SK-N-SH (cell line): ENCODE results near the gene NFE2. TPM values are rescaled to one million over a fixed set of nuclear protein-coding genes. Genes with fewer than 3 reads are reported as not detected.

Experiments
- CTCF ChIA-PET: fragments of 300-600, 350-600 bp; formaldehyde crosslinking; extraction: SDS; loops from one replicate; lab custom pipeline; 2021; lab: Yijun Ruan, JAX
- POLR2A ChIA-PET: fragments of 350-600 bp; sonication (Branson Sonifier 250); formaldehyde crosslinking; extraction: SDS; loops from one replicate; lab custom pipeline; 2020; ENCODE audit warnings: antibody characterized with exemption, inconsistent platforms; lab: Yijun Ruan, JAX
- DNase-seq: peaks from one replicate; pipeline ENCODE4 v3.0.0; 2012
- H2AFZ ChIP-seq: fragments of 200-600 bp; sonication (generic); 2 replicates; pipeline ENCODE4 v1.8.1; 2016; ENCODE audit warnings: antibody characterized with exemption, mild to moderate bottlenecking, low read depth
- H3F3A ChIP-seq: fragments of 200-600 bp; sonication (generic); replicated peaks from 2 replicates; pipeline ENCODE3; 2016; ENCODE audit warnings: antibody characterized with exemption, mild to moderate bottlenecking; ENCODE audit not compliant: insufficient read depth
- H3K27ac ChIP-seq, 2 experiments: fragments of 200-500 bp in 1 of 2; fragments of 200-600 bp in 1 of 2; sonication (Bioruptor generic) in 1 of 2; sonication (generic), shearing (Covaris generic) in 1 of 2; 2 replicates each; pipeline versions ENCODE4 v1.5.1 to v1.6.1; 2014 to 2016; ENCODE audit warnings: low read depth in 2 of 2, inconsistent platforms in 1 of 2, low read length in 1 of 2, mild to moderate bottlenecking in 1 of 2, mixed read lengths in 1 of 2
- H3K27me3 ChIP-seq: fragments of 200-600 bp; sonication (generic), shearing (Covaris generic); 2 replicates; pipeline ENCODE4 v1.6.1; 2016; ENCODE audit warnings: mixed run types; ENCODE audit not compliant: insufficient read depth
- H3K36me3 ChIP-seq, 2 experiments: fragments of 200-500 bp in 1 of 2; fragments of 200-600 bp in 1 of 2; sonication (Bioruptor generic) in 1 of 2; sonication (generic) in 1 of 2; replicated peaks in 1 of 2; 2 replicates each; pipeline versions ENCODE3 to v1.5.1; 2014 to 2016; ENCODE audit warnings: low read length in 1 of 2, mild to moderate bottlenecking in 1 of 2; ENCODE audit not compliant: insufficient read depth in 2 of 2, control insufficient read depth in 1 of 2
- H3K4me1 ChIP-seq, 2 experiments: fragments of 200-500 bp in 1 of 2; fragments of 200-600 bp in 1 of 2; sonication (Bioruptor generic) in 1 of 2; sonication (generic), shearing (Covaris generic) in 1 of 2; 2 replicates each; pipeline versions ENCODE4 v1.5.1 to v1.6.1; 2014 to 2016; ENCODE audit warnings: low read depth in 1 of 2, low read length in 1 of 2, mixed run types in 1 of 2; ENCODE audit not compliant: insufficient read depth in 2 of 2, control insufficient read depth in 1 of 2
- H3K4me2 ChIP-seq: fragments of 200-600 bp; sonication (generic), shearing (Covaris generic); 2 replicates; pipeline ENCODE4 v1.6.1; 2017; ENCODE audit warnings: mixed run types
- H3K4me3 ChIP-seq, 2 experiments: fragments of 200-500 bp in 1 of 2; fragments of 200-600 bp in 1 of 2; sonication (Bioruptor generic) in 1 of 2; sonication (generic), shearing (Covaris generic) in 1 of 2; 2 replicates each; pipeline versions ENCODE4 v1.5.1 to v1.8.1; 2014 to 2016; ENCODE audit warnings: low read depth in 2 of 2, inconsistent platforms in 1 of 2, low read length in 1 of 2, mild to moderate bottlenecking in 1 of 2, mixed read lengths in 1 of 2, moderate library complexity in 1 of 2
- H3K79me2 ChIP-seq: fragments of 200-600 bp; sonication (generic); 2 replicates; pipeline ENCODE4 v1.8.1; 2017; ENCODE audit warnings: mild to moderate bottlenecking; ENCODE audit not compliant: insufficient read depth
- H3K9ac ChIP-seq: fragments of 200-600 bp; sonication (generic); 2 replicates; pipeline ENCODE4 v1.6.1; 2017; ENCODE audit warnings: mixed run types
- H3K9me2 ChIP-seq: fragments of 200-600 bp; sonication (generic); 2 replicates; pipeline ENCODE4 v1.6.1; 2017; ENCODE audit warnings: mixed run types
- H3K9me3 ChIP-seq: fragments of 200-600 bp; sonication (generic); 2 replicates; pipeline ENCODE4 v1.6.1; 2017; ENCODE audit warnings: mixed run types, mild to moderate bottlenecking, moderate library complexity
- H4K20me1 ChIP-seq: fragments of 200-600 bp; sonication (generic); 2 replicates; pipeline ENCODE4 v1.6.1; 2017; ENCODE audit warnings: mild to moderate bottlenecking, mixed run types; ENCODE audit not compliant: insufficient read depth
- CHD2 ChIP-seq: fragments of 150-350 bp; IDR thresholded peaks from 2 replicates; pipeline ENCODE4 v1.6.1; 2018; ENCODE audit warnings: low read length; ENCODE audit not compliant: partially characterized antibody
- EP300 ChIP-seq, 2 experiments: IDR thresholded peaks; 2 replicates each; pipeline versions ENCODE4 v1.4.0 to v1.6.1; 2012; ENCODE audit warnings: borderline replicate concordance in 1 of 2, low read depth in 1 of 2, low read length in 1 of 2
- EZH2phosphoT487 ChIP-seq: fragments of 200-600 bp; sonication (generic); IDR thresholded peaks from 2 replicates; pipeline ENCODE4 v1.6.1; 2017; ENCODE audit warnings: low read depth, mixed run types, mild to moderate bottlenecking, antibody characterized with exemption, moderate library complexity, borderline replicate concordance
- FOSL2 ChIP-seq: IDR thresholded peaks from 2 replicates; pipeline ENCODE4 v1.4.0; 2012; ENCODE audit warnings: low read depth, mild to moderate bottlenecking, moderate library complexity, borderline replicate concordance
- FOXM1 ChIP-seq: IDR thresholded peaks from 2 replicates; pipeline ENCODE4 v1.4.0; 2012; ENCODE audit warnings: low read depth, mild to moderate bottlenecking
- GABPA ChIP-seq: IDR thresholded peaks from 2 replicates; pipeline ENCODE4 v1.4.0; 2012; ENCODE audit warnings: low read depth, mild to moderate bottlenecking
- GATA2 ChIP-seq: sonication (generic); formaldehyde crosslinking; IDR thresholded peaks from 2 replicates; pipeline ENCODE4 v1.5.0; 2020; ENCODE audit warnings: mild to moderate bottlenecking, missing genetic modification reagents
- JUND ChIP-seq: IDR thresholded peaks from 2 replicates; pipeline ENCODE4 v1.4.0; 2012
- MEF2A ChIP-seq: IDR thresholded peaks from 2 replicates; pipeline ENCODE4 v1.4.0; 2012; ENCODE audit warnings: low read depth, borderline replicate concordance
- MXI1 ChIP-seq: IDR thresholded peaks from 2 replicates; pipeline ENCODE4 v1.6.1; 2012; ENCODE audit warnings: mild to moderate bottlenecking, low read depth, low read length, improper control_type of control experiment
- NFIC ChIP-seq: IDR thresholded peaks from 2 replicates; pipeline ENCODE4 v1.4.0; 2012; ENCODE audit warnings: borderline replicate concordance
- NRF1 ChIP-seq: IDR thresholded peaks from 2 replicates; pipeline ENCODE4 v1.6.1; 2012; ENCODE audit warnings: low read depth, mild to moderate bottlenecking, low read length
- POLR2AphosphoS5 ChIP-seq: IDR thresholded peaks from 2 replicates; pipeline ENCODE4 v1.6.1; 2012; ENCODE audit warnings: low read depth, low read length
- RAD21 ChIP-seq: IDR thresholded peaks from 2 replicates; pipeline ENCODE4 v1.6.1; 2012; ENCODE audit warnings: mild to moderate bottlenecking, low read length
- RCOR1 ChIP-seq: fragments of 150-350 bp; IDR thresholded peaks from 2 replicates; pipeline ENCODE4 v1.6.1; 2017; ENCODE audit warnings: antibody characterized with exemption, low read length
- SIN3A ChIP-seq: IDR thresholded peaks from 2 replicates; pipeline ENCODE4 v1.6.1; 2012; ENCODE audit warnings: low read depth, mild to moderate bottlenecking, low read length, moderate library complexity, borderline replicate concordance
- SMC3 ChIP-seq: IDR thresholded peaks from 2 replicates; pipeline ENCODE4 v1.6.1; 2012; ENCODE audit warnings: low read depth, low read length, improper control_type of control experiment
- TAF1 ChIP-seq: IDR thresholded peaks from 2 replicates; pipeline ENCODE4 v1.6.1; 2012; ENCODE audit warnings: low read depth, mild to moderate bottlenecking, low read length, moderate library complexity, borderline replicate concordance
- TCF12 ChIP-seq: IDR thresholded peaks from 2 replicates; pipeline ENCODE4 v1.4.0; 2012
- TEAD4 ChIP-seq: IDR thresholded peaks from 2 replicates; pipeline ENCODE4 v1.4.0; 2012; ENCODE audit warnings: mild to moderate bottlenecking, borderline replicate concordance; ENCODE audit not compliant: insufficient read depth
- YY1 ChIP-seq: IDR thresholded peaks from 2 replicates; pipeline ENCODE4 v1.4.0; 2012; ENCODE audit warnings: low read depth, mild to moderate bottlenecking
- WGBS: methylation state at CpG from one replicate; pipeline ENCODE4 v1.1.6; 2017; ENCODE audit warnings: low lambda C conversion rate; 5-methylcytosine and 5-hydroxymethylcytosine counted together
- polyA plus RNA-seq, 3 experiments: library from polyadenylated mRNA; depleted of rRNA; stranded (reverse); fragments of >200 nt; gene quantifications; 2 replicates each; pipeline ENCODE4 v1.2.3, GENCODE V29; 2012
- TF ChIP-seq, protein P1 (sequence below): fragments of 150-350 bp; IDR thresholded peaks from 2 replicates; pipeline ENCODE4 v1.6.1; 2017; ENCODE audit warnings: antibody characterized with exemption, low read length, low read depth, borderline replicate concordance
- TF ChIP-seq, protein P2 (sequence below): IDR thresholded peaks from 2 replicates; pipeline ENCODE4; 2012
- TF ChIP-seq, protein P3 (sequence below): IDR thresholded peaks from 2 replicates; pipeline ENCODE4 v1.4.0; 2012; ENCODE audit warnings: low read depth, borderline replicate concordance
- TF ChIP-seq, protein P4 (sequence below): IDR thresholded peaks from 2 replicates; pipeline ENCODE4 v1.4.0; 2012; ENCODE audit warnings: low read depth, borderline replicate concordance
- TF ChIP-seq, protein P5 (sequence below): IDR thresholded peaks from 2 replicates; pipeline ENCODE4 v1.4.0; 2012; ENCODE audit warnings: low read depth
- TF ChIP-seq, protein P6 (sequence below): fragments of 200-600 bp; sonication (generic); IDR thresholded peaks from 2 replicates; pipeline ENCODE4 v1.6.1; 2017; ENCODE audit warnings: antibody characterized with exemption, mild to moderate bottlenecking, moderate library complexity

The NFE2 gene
- polyA plus RNA-seq, 1 of the 3 experiments (the other 2 are of a cell fraction), result 0.25 TPM

DNA sequence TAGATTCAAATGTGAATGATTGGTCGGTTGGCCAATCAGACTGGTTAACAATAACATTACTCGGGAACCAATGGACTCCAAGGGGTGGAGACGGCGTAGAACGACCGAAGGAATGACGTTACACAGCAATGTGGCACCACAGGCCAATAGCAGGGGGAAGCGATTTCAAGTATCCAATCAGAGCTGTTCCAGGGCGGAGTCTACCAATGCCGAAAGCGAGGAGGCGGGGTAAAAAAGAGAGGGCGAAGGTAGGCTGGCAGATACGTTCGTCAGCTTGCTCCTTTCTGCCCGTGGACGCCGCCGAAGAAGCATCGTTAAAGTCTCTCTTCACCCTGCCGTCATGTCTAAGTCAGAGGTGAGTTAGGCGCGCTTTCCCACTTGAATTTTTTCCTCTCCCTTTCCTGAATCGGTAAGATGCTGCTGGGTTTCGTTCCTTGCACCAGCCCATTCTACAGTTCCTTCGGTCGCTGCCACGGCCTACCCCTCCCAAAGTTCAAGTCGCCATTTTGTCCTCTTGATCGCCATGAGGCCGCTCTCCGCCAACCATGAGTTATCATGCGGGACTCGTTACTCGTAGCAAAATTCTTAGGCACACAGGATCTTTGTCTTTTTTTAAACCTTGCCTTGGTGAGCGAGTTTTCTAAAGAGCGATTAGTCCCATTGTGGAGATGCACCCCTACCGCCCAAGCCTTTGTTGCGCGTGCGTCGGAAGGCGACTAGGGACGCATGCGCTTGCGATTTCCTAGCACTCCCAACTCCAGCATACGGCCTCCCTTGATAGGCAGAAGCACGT lies 20.2 kb downstream of the NFE2 start, which contains the start of gene HNRNPA1:
Gene HNRNPA1 (plus strand): TSS at position 259 of the 793 bp plus-strand sequence. CDS start 82 bp downstream, at position 341.
- DNase-seq, result peak; percentile 82
- peak within 1 kb of the TSS; percentile 98 for H3K4me2 ChIP-seq
- H3K36me3 ChIP-seq, result peaks cover 41% of the 10 kb centered on the region in 2 experiments
- H3K4me3 ChIP-seq, result peak within 1 kb of the TSS; percentile 80 to 88
- peak within 1 kb of the TSS; percentile 52; the same call in 1 of the 2 replicates for H2AFZ ChIP-seq
- 1% methylated on average over 42 of the region's 48 CpGs for WGBS
- peaks cover 19 to 27% of the 10 kb centered on the region in 2 experiments; a peak in 3 of 4 replicates for H3K4me1 ChIP-seq
- H3K79me2 ChIP-seq, result peaks cover 86% of the 10 kb centered on the region
- no peaks in the 10 kb centered on the region for H3K9me3 ChIP-seq
- H3K9me2 ChIP-seq, result no peaks in the 10 kb centered on the region
- peaks cover 56% of the 10 kb centered on the region for H3F3A ChIP-seq
- H3K27me3 ChIP-seq, result no peaks in the 10 kb centered on the region
- peaks cover 46% of the 10 kb centered on the region for H4K20me1 ChIP-seq
- CTCF ChIA-PET, result interaction anchor here (0.8 to 2.9 kb wide), 13 partner anchors 16 to 242 kb away, joined by 3 to 13 read pairs (median 5); no protein-coding TSS in a partner anchor
- POLR2A ChIA-PET, result interaction anchor here (0.7 to 3.5 kb wide), 25 partner anchors 9 to 263 kb away, joined by 3 to 36 read pairs (median 4); partner anchors contain the start of genes COPZ1, HOXC4 and HOXC5
- peak within 1 kb of the TSS; percentile 98 for H3K9ac ChIP-seq
- peak within 1 kb of the TSS; percentile 93 to 99 for H3K27ac ChIP-seq
- TF ChIP-seq RAD21, result no peak
- TF ChIP-seq GABPA, result no peak
- no peak for TF ChIP-seq SMC3
- TF ChIP-seq, protein P1, sequence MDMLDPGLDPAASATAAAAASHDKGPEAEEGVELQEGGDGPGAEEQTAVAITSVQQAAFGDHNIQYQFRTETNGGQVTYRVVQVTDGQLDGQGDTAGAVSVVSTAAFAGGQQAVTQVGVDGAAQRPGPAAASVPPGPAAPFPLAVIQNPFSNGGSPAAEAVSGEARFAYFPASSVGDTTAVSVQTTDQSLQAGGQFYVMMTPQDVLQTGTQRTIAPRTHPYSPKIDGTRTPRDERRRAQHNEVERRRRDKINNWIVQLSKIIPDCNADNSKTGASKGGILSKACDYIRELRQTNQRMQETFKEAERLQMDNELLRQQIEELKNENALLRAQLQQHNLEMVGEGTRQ, result no peak
- no peak for TF ChIP-seq FOSL2
- TF ChIP-seq POLR2AphosphoS5, result peak; percentile 99
- TF ChIP-seq GATA2 (CRISPR knock-in tag), result no peak
- TF ChIP-seq, protein P2, sequence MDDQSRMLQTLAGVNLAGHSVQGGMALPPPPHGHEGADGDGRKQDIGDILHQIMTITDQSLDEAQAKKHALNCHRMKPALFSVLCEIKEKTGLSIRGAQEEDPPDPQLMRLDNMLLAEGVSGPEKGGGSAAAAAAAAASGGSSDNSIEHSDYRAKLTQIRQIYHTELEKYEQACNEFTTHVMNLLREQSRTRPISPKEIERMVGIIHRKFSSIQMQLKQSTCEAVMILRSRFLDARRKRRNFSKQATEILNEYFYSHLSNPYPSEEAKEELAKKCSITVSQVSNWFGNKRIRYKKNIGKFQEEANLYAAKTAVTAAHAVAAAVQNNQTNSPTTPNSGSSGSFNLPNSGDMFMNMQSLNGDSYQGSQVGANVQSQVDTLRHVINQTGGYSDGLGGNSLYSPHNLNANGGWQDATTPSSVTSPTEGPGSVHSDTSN, result peak; percentile 98
- peak; percentile 87 for TF ChIP-seq CHD2
- no peak for TF ChIP-seq TEAD4
- TF ChIP-seq EP300 (IDR thresholded peaks at IDR 0.05; ENCODE audit: borderline replicate concordance in 1 of 2, low read depth in 1 of 2, low read length in 1 of 2), result peak in 1 of 2 experiments; percentile 7; a peak in 2 of 4 replicates
- no peak for TF ChIP-seq RCOR1
- TF ChIP-seq FOXM1, result no peak
- TF ChIP-seq, protein P3, sequence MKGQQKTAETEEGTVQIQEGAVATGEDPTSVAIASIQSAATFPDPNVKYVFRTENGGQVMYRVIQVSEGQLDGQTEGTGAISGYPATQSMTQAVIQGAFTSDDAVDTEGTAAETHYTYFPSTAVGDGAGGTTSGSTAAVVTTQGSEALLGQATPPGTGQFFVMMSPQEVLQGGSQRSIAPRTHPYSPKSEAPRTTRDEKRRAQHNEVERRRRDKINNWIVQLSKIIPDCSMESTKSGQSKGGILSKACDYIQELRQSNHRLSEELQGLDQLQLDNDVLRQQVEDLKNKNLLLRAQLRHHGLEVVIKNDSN, result no peak
- TF ChIP-seq MXI1, result peak; percentile 94
- TF ChIP-seq MEF2A, result no peak
- peak; percentile 89 for TF ChIP-seq NRF1
- TF ChIP-seq, protein P4, sequence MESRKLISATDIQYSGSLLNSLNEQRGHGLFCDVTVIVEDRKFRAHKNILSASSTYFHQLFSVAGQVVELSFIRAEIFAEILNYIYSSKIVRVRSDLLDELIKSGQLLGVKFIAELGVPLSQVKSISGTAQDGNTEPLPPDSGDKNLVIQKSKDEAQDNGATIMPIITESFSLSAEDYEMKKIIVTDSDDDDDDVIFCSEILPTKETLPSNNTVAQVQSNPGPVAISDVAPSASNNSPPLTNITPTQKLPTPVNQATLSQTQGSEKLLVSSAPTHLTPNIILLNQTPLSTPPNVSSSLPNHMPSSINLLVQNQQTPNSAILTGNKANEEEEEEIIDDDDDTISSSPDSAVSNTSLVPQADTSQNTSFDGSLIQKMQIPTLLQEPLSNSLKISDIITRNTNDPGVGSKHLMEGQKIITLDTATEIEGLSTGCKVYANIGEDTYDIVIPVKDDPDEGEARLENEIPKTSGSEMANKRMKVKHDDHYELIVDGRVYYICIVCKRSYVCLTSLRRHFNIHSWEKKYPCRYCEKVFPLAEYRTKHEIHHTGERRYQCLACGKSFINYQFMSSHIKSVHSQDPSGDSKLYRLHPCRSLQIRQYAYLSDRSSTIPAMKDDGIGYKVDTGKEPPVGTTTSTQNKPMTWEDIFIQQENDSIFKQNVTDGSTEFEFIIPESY, result no peak
- TF ChIP-seq, protein P5, sequence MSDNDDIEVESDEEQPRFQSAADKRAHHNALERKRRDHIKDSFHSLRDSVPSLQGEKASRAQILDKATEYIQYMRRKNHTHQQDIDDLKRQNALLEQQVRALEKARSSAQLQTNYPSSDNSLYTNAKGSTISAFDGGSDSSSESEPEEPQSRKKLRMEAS, result peak; percentile 89
- no peak for TF ChIP-seq EZH2phosphoT487
- no peak for TF ChIP-seq NFIC
- no peak for TF ChIP-seq TCF12
- peak; percentile 92 for TF ChIP-seq YY1
- no peak for TF ChIP-seq JUND
- peak; percentile 97 for TF ChIP-seq TAF1
- TF ChIP-seq, protein P6, sequence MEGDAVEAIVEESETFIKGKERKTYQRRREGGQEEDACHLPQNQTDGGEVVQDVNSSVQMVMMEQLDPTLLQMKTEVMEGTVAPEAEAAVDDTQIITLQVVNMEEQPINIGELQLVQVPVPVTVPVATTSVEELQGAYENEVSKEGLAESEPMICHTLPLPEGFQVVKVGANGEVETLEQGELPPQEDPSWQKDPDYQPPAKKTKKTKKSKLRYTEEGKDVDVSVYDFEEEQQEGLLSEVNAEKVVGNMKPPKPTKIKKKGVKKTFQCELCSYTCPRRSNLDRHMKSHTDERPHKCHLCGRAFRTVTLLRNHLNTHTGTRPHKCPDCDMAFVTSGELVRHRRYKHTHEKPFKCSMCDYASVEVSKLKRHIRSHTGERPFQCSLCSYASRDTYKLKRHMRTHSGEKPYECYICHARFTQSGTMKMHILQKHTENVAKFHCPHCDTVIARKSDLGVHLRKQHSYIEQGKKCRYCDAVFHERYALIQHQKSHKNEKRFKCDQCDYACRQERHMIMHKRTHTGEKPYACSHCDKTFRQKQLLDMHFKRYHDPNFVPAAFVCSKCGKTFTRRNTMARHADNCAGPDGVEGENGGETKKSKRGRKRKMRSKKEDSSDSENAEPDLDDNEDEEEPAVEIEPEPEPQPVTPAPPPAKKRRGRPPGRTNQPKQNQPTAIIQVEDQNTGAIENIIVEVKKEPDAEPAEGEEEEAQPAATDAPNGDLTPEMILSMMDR, result no peak
- TF ChIP-seq SIN3A, result peak; percentile 66; the same call in 1 of the 2 replicates
